Measurements from ENCODE around the gene ESRRA.

DNA sequence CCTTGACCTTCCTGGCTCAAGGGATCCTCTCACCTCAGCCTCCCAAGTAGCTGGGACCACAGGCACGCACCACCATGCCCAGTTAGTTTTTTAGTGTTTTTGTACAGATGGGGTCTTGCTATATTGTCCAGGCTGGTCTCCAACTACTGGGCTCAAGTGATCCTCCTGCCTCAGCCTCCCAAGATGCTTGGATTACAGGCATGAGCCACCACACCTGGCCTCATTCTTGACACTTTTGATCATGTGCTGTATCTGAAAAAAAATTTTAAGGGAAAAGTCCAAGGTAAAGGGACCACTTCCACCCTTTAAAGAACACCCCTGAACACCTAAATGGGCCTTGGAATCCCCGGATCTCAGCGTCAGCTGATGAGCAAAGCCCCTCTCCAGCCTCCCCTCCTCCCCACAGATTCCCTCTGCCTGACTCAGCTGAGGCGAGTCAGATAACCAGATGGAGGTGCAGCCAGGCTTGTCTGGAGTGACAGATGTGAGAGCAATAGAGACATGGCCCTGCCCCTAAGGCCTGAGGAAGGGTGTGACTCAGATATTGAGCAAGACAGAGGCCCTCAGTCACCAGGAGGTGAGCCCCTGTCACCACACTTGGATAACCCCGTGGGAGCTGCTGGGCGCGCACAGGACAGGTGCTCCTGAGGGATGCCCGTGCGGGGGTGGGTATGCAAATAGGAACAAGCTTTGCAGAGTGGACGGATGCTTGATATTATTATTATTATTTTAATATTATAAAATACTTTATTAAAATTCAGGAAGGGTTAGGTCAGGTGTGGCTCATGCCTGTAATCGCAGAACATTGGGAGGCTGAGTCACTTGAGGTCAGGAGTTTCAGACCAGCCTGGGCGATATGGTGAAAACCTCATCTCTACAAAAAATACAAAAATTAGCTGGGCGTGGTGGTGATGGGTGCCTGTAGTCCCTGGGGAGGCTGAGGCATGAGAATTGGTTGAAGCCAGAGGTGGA lies 29.7 kb downstream of the ESRRA start:
- TF ChIP-seq, protein P1, sequence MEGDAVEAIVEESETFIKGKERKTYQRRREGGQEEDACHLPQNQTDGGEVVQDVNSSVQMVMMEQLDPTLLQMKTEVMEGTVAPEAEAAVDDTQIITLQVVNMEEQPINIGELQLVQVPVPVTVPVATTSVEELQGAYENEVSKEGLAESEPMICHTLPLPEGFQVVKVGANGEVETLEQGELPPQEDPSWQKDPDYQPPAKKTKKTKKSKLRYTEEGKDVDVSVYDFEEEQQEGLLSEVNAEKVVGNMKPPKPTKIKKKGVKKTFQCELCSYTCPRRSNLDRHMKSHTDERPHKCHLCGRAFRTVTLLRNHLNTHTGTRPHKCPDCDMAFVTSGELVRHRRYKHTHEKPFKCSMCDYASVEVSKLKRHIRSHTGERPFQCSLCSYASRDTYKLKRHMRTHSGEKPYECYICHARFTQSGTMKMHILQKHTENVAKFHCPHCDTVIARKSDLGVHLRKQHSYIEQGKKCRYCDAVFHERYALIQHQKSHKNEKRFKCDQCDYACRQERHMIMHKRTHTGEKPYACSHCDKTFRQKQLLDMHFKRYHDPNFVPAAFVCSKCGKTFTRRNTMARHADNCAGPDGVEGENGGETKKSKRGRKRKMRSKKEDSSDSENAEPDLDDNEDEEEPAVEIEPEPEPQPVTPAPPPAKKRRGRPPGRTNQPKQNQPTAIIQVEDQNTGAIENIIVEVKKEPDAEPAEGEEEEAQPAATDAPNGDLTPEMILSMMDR (IDR thresholded peaks at IDR 0.05 in 8 of 11, conservative IDR thresholded peaks at IDR 0.05 in 3 of 11), result no peak
- peak in 2 of 3 donors; percentile 43 to 54 for TF ChIP-seq POLR2AphosphoS5 (IDR thresholded peaks at IDR 0.05)
- TF ChIP-seq POLR2A (IDR thresholded peaks at IDR 0.05), result no peak
